ENCODE data around the gene NHLRC1.
"Not testable (repeated sequence)": the region's sequence is repeated elsewhere in the genome, so short reads cannot be mapped to it uniquely, and the experiment has no call there.

- TF ChIP-seq CTCF (IDR thresholded peaks at IDR 0.05; ENCODE audit: insufficient read depth, low read length); POLR2AphosphoS5 (IDR thresholded peaks at IDR 0.05; ENCODE audit: low read depth); GABPA (IDR thresholded peaks at IDR 0.05; ENCODE audit: low read depth); REST (IDR thresholded peaks at IDR 0.05; ENCODE audit: insufficient replicate concordance, low read depth); SPI1 (IDR thresholded peaks at IDR 0.05; ENCODE audit: borderline replicate concordance, low read depth): not testable (repeated sequence)
These were observed 28.9 kb upstream of the NHLRC1 start for GRCh38 chr6:18151391-18151790.

Data from HL-60 (cell line).